Measurements from ENCODE around the gene CENPO.

Gene CENPO

GRCh38 chr2:24855022-24855622 is 61.9 kb downstream of the CENPO start:
- DNase-seq: peak in 2 of 10 donors; percentile 39 to 49
- intact Hi-C loops (cut with DNase I): no loop called here

GRCh38 chr2:24855726-24856125 is 62.5 kb downstream of the CENPO start:
- DNase-seq: peak in 2 of 10 donors; percentile 42 to 79

GRCh38 chr2:24856791-24857211 is 63.6 kb downstream of the CENPO start:
- intact Hi-C loops (cut with DNase I): no loop called here
- peak in 1 of 10 donors; percentile 19 for DNase-seq

More at GRCh38 chr2:24855726-24856125, 62.5 kb downstream of the CENPO start:
- intact Hi-C loops (cut with DNase I): no loop called here

GRCh38 chr2:24857746-24858145 is 64.5 kb downstream of the CENPO start:
- peak in 1 of 10 donors; percentile 13 for DNase-seq
- intact Hi-C loops (cut with DNase I): no loop called here

- peak in 2 of 10 donors; percentile 8 to 49 for DNase-seq
- intact Hi-C loops (cut with DNase I): no loop called here
Measured at GRCh38 chr2:24858996-24859395, 65.8 kb downstream of the CENPO start.

- DNase-seq: peak in 2 of 10 donors; percentile 64 to 71
- intact Hi-C loops (cut with DNase I): no loop called here
Measured at GRCh38 chr2:24859968-24860600, 66.9 kb downstream of the CENPO start.

GRCh38 chr2:24860631-24861030 is 67.4 kb downstream of the CENPO start:
- intact Hi-C loops (cut with DNase I): no loop called here
- DNase-seq: peak in 2 of 10 donors; percentile 47 to 54

- DNase-seq: peak in 2 of 10 donors; percentile 38 to 48
Measured at GRCh38 chr2:24861500-24861899, 68.3 kb downstream of the CENPO start.

GRCh38 chr2:24863641-24864040 is 70.4 kb downstream of the CENPO start:
- intact Hi-C loops (cut with DNase I): no loop called here

More at GRCh38 chr2:24861500-24861899, 68.3 kb downstream of the CENPO start:
- intact Hi-C loops (cut with DNase I): no loop called here

GRCh38 chr2:24866946-24867345 is 73.7 kb downstream of the CENPO start:
- no peak for DNase-seq
- intact Hi-C loops (cut with DNase I): no loop called here

More at GRCh38 chr2:24863641-24864040, 70.4 kb downstream of the CENPO start:
- no peak for DNase-seq

GRCh38 chr2:24870440-24870839 is 77.2 kb downstream of the CENPO start:
- intact Hi-C loops (cut with DNase I): no loop called here
- DNase-seq: peak in 1 of 10 donors; percentile 74

- intact Hi-C loops (cut with DNase I): no loop called here
- peak in 1 of 10 donors; percentile 65 for DNase-seq
Measured at GRCh38 chr2:24870891-24871705, 77.9 kb downstream of the CENPO start.

- DNase-seq: peak in 2 of 10 donors; percentile 37 to 65
- intact Hi-C loops (cut with DNase I): no loop called here
Measured at GRCh38 chr2:24871852-24872333, 78.7 kb downstream of the CENPO start.

Measured in posterior cingulate gyrus (tissue), 11 donors.